Stimulated activated CD8-positive, alpha-beta memory T cell treated with anti-CD3 and anti-CD28 coated beads, Interleukin-4, amount 100 ng/mL, for 24 hours (primary cell): ENCODE data around the gene BTBD7.

ENCODE experiments used
- DNase-seq: peaks from one replicate; pipeline ENCODE4 v3.0.0-alpha.2; 2020; ENCODE audit warnings: low read depth

Gene BTBD7

GRCh38 chr14:93303659-93304058, 29.2 kb downstream of the BTBD7 start:
- no peak for DNase-seq

- no peak for DNase-seq
These were observed 29.9 kb downstream of the BTBD7 start for GRCh38 chr14:93302688-93303581.

- DNase-seq, result no peak
These were observed 30.9 kb downstream of the BTBD7 start for GRCh38 chr14:93301821-93302447.

GRCh38 chr14:93299866-93300265, 33.0 kb downstream of the BTBD7 start:
- no peak for DNase-seq

- no peak for DNase-seq
These were observed 33.4 kb downstream of the BTBD7 start for GRCh38 chr14:93299416-93299815.

- DNase-seq, result no peak
These were observed 37.2 kb downstream of the BTBD7 start for GRCh38 chr14:93295541-93296220.

GRCh38 chr14:93286212-93286890, 46.5 kb downstream of the BTBD7 start:
- no peak for DNase-seq

- DNase-seq, result no peak
These were observed 47.8 kb downstream of the BTBD7 start for GRCh38 chr14:93285044-93285443.

GRCh38 chr14:93281937-93282336, 50.9 kb downstream of the BTBD7 start:
- DNase-seq, result no peak

GRCh38 chr14:93280743-93281142, 52.1 kb downstream of the BTBD7 start:
- DNase-seq, result no peak

GRCh38 chr14:93276031-93276716, 56.7 kb downstream of the BTBD7 start:
- DNase-seq, result no peak

- DNase-seq, result no peak
These were observed 58.6 kb downstream of the BTBD7 start for GRCh38 chr14:93274055-93274806.

- DNase-seq, result no peak
These were observed 61.7 kb downstream of the BTBD7 start for GRCh38 chr14:93271111-93271510.

GRCh38 chr14:93269341-93270068, 63.3 kb downstream of the BTBD7 start:
- DNase-seq, result no peak

- no peak for DNase-seq
These were observed 64.4 kb downstream of the BTBD7 start for GRCh38 chr14:93268406-93268805.

- DNase-seq, result no peak
These were observed 65.6 kb downstream of the BTBD7 start for GRCh38 chr14:93267149-93267711.

GRCh38 chr14:93266127-93266526, 66.7 kb downstream of the BTBD7 start:
- no peak for DNase-seq

- no peak for DNase-seq
These were observed 69.4 kb downstream of the BTBD7 start for GRCh38 chr14:93263416-93263815.

GRCh38 chr14:93262446-93262845, 70.4 kb downstream of the BTBD7 start:
- DNase-seq, result no peak
